ENCODE results near the gene C11orf58.

C11orf58 gene

GRCh38 chr11:16785520-16786128, 47.2 kb downstream of the C11orf58 start:
- peak; percentile 63 for DNase-seq (ENCODE audit: low spot score)

DNA sequence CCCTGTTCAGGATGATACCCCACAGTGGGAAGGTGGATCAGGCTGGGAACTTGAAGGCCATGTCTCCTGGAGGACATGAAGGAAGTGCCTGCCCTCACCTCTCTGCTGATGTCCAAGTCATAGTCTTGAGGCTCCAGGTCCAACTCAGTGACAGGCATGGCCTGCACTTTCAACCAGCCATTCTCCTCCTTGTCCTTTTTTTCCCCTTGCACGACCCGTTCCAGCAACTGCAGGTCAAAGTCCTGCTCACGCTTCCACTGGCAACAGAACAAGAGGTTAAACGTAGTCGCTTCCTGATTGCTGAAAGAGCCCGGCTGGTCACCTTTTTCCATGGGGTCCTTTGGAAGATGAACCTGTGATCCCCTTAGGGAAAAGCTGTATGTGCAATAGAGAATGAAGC, 47.7 kb downstream of the C11orf58 start:
- no peak for DNase-seq (ENCODE audit: low spot score)

GRCh38 chr11:16787035-16787742, 48.7 kb downstream of the C11orf58 start:
- DNase-seq (ENCODE audit: low spot score): no peak

DNA sequence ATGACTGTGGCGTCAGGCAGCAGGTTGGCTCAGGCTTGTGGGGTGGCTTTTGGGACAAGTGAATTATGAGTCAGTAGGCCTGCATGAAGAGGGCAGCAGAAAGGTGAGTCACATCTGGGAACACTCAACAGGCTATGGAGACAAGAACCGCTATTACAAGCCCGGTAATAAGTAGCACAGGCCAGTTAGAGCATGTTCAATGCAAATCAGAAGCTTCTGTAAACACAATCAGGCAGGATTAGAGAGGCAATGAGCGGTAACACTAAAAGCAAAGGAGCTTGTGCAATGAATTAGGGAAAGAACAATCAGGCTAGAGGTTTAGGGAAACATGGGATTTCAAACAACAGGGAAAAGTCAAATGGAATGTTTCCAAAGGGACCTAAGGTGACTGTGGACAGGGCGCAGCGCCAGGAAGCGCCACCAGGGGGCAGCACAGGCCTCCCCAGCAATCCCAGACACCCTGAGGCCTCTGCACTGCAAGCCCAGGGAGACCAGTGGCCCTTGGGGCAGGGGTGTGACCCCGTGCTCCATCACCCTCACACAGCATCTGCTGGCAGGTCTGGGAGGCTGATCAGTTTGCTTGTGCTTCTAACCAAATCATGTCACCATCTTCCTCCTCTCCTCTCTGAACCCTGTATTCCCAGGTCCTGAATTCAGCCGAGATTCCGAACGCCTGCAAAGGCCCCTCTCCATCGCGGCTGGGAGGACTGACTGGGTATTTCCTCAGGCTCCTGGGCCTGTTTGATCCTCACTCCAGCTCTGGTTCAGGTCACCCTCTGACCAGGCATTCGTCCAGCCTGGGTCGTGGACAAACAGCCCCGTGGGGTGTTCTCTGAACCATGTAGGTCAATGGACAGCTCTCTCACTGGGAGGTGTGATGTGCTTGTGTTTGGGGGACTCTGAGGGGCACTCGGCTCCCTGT, 50.0 kb downstream of the C11orf58 start:
- DNase-seq (ENCODE audit: low spot score): peak; percentile 61

GRCh38 chr11:16789063-16789420, 50.6 kb downstream of the C11orf58 start:
- DNase-seq (ENCODE audit: low spot score): no peak

DNA sequence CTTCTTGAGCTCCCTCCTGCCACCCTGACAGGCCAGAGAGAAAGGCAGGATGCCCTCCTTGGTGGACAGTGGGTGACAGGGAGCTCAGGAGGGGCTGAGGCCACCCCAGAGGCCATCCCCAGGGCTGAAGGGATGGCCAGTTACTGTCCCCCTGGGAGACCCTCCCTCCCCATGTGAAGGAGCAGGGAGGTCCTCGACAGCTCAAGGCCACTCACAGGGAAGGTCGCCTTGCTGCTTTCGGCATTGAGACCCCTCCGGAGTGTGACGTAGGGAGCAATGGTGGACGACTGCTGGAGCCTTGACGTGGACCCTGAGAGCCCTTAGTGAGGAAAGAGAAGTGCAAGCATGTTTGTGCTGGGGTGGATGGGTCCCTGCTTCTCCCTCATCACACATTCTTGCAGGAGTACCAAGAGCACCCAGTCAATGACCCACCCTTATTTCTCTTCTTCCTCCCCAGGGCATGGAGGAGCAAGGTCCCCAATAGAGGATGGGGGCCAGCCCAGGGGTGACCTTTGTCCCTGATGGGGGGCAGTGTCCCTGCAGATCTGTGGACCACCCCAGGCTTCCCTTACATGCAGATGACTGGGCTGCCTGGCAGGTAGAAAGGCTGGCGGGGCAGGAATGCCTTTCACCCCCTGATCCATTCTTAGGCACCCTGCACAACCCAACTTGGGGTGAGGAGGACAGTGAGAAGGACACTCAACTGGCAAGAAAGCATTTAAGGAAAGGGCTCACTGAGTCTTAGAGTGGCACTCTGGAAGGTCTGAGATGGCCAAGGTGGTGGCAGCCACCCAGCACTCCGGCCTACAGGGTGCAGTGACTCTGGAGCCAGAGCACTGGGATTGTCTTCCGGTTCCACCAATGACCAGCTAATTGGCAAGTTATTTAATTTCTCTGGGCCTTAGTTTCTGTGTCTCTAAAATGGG, 51.4 kb downstream of the C11orf58 start:
- DNase-seq (ENCODE audit: low spot score): no peak

DNA sequence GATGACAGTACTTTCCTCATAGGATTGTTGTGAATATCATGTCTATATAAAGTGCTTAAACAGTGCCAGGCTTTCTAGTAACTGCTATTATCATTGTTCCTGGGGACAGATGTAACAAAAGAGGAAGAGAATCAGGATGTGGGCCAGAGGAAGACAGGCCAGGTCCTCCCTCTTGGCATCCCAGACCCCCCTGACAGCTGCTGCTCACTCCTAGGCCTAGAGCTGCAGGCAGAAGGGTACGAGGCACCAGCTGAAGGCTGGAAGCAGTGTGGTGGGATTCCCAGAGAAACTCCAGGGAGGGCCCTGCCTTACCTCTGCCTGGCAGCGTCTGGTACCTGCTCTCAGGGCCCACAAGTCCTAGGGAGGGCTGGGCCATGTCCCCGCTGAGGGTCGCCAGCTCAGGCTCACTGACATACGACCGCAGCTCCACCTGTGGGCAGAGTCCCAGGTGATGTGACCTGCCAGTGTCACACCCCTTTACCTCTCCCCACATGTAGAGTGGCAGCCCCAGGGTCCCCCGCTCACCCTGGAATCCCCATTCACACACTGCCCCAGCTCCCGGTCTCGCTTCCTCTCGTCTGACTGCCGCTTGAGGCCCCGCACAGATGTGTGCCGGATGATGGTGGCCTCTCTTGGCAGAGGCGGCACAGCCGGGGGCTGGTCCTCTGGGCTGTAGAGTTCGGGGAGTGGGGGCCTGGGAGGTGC, 52.2 kb downstream of the C11orf58 start:
- DNase-seq (ENCODE audit: low spot score): no peak

- peak; percentile 19 for DNase-seq (ENCODE audit: low spot score)
Measured at GRCh38 chr11:16791191-16791961, 52.9 kb downstream of the C11orf58 start.

GRCh38 chr11:16792426-16792825, 54.0 kb downstream of the C11orf58 start:
- no peak for DNase-seq (ENCODE audit: low spot score)

- DNase-seq (ENCODE audit: low spot score): no peak
Measured at GRCh38 chr11:16793009-16793408, 54.6 kb downstream of the C11orf58 start.

- no peak for DNase-seq (ENCODE audit: low spot score)
Measured at GRCh38 chr11:16793511-16793910, 55.1 kb downstream of the C11orf58 start.

DNA sequence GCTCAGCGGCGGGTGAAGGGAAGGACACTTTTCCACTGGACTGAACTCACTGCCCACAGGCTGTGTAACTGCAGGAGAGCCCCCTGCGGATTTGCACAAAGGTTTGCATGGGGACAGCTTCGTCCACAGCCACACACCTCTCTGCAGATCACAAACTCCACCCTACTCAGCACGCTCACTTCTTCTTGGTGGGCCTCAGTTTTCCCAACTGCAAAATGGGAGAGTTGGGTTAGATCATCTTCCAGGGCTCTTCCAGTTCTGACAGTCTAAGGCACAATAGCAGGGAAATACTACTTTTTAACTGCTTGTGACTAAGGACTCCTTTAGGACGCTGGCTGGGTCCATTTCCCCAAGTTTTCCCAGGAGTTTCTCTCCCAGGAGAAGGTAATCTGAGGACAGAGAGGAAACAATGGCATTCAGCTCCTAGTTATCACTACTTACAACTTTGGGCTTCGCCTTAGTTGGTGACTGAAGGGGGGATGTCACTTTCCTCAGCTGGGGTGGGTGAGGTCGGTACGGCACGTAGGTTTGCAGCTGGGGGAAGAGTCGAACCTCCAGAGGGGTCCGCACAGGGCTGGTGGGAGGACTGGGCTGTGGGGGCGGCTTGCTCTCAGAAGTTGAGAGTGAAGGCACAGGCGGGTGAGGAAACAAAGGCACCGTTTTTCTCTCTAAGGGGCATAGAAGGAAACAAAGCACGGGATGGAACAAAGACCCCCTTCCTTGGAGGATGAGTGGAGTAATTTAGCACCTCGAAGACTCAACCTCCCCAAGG, 55.8 kb downstream of the C11orf58 start:
- no peak for DNase-seq (ENCODE audit: low spot score)

GRCh38 chr11:16795146-16795545, 56.7 kb downstream of the C11orf58 start:
- no peak for DNase-seq (ENCODE audit: low spot score)

- no peak for DNase-seq (ENCODE audit: low spot score)
Measured at GRCh38 chr11:16796311-16796710, 57.9 kb downstream of the C11orf58 start.

GRCh38 chr11:16797776-16798175, 59.3 kb downstream of the C11orf58 start:
- DNase-seq (ENCODE audit: low spot score): no peak

DNA sequence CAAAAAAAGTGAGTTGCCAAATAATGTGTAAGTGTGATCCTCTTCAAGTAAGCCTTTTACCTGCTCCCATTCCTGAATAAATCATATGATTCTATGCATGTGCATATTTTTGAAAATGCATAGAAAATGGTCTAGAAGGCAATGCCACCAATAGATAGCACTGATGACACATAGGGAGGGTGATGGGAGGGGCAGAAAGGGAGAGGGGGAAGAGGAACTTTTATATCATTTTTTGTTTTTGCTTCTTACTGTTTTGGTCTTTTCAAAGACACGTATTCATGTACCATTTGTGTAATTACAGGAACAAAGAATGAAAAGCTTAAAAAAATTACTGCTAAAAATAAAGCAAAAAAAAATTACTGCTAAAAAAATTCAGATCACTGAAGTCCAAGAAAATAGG, 60.8 kb downstream of the C11orf58 start:
- no peak for DNase-seq (ENCODE audit: low spot score)

DNA sequence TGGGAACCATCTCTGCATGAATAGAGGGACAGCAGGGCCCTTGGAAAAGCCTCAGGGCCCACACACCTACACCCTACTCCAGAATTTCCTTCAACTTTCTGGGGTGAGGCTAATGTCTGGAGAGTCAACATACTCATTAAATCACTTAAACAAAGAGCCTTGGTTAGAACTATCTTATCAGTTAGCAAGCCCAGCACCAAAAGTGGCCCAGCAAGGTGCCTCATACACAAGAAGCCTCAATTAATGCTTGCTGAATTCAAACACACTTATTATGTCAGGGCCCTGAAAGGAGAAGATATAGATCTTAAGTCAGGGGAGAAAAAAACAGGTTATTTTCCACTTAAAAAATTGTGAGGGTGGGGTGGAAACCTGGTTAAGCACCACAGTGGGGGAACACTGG, 61.4 kb downstream of the C11orf58 start:
- DNase-seq (ENCODE audit: low spot score): no peak

DNA sequence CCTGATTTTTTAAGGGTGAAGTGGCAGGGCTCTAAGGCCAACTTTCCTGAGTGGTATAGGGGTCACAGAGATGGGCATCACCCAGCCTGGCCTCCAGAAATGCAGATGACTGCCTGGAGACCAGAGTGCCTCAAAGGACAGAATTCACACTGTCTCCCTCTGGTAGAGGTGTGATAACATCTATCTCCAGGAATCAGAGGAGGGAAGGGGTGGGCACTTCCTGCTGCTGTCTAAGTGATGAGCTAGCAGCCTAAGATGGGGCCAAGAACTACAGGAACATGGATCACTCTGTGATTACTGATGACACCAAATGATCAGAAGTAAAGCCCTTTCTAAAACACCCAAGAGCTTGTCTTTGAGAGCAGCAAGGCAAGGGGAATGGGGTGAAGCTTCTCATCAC, 61.9 kb downstream of the C11orf58 start:
- DNase-seq (ENCODE audit: low spot score): no peak

GRCh38 chr11:16801288-16801980, 63.0 kb downstream of the C11orf58 start:
- no peak for DNase-seq (ENCODE audit: low spot score)

Measured in CD4-positive, alpha-beta T cell treated with Interleukin-2 at 100 ng/mL for 4 hours (primary cell).